Frontal cortex (tissue), 4 donors: ENCODE data around the gene RPL35A. TPM values are rescaled to one million over a fixed set of nuclear protein-coding genes. Genes with fewer than 3 reads are reported as not detected.
"Not testable (repeated sequence)": the region's sequence is repeated elsewhere in the genome, so short reads cannot be mapped to it uniquely, and the experiment has no call there.

Source experiments
- DNase-seq, 2 donors: peaks; one replicate each; pipeline ENCODE4 v3.0.0; 2012; ENCODE audit warnings: low spot score in 2 of 2
- FAIRE-seq: peaks from 2 replicates; lab custom pipeline; 2012; peaks lifted over from hg19 to GRCh38; lab: Jason Lieb, UNC
- total RNA-seq: library from RNA; depleted of rRNA; stranded (reverse); fragments of >200 nt; gene quantifications from one replicate; pipeline ENCODE4 v1.2.3, GENCODE V29; 2014
- donor health status: control.
- donor health status: control.
- donor health status: control.

The RPL35A gene
- total RNA-seq, 1 donor from 2014 or later = 1,311 TPM

DNA sequence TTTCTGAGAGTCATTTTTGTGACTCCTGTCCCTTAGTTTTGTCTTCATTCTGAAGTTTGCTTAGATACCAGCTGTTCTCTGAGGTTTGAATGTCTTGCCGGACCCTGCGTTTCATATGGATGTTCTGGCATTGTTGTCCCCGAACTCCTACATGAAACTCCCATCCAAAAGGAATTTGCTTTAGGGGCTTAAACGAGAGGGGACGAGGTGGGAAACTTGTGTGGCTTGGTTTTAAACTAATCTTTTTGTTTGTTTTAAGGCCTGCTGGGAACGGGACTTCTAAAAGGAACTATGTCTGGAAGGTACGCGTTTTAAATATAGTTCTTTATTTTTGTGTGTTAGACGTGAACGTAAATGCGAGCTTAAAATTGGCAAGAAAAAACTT is 679 bp downstream of the RPL35A start:
- DNase-seq (no peak), FAIRE-seq (no peak)

DNA sequence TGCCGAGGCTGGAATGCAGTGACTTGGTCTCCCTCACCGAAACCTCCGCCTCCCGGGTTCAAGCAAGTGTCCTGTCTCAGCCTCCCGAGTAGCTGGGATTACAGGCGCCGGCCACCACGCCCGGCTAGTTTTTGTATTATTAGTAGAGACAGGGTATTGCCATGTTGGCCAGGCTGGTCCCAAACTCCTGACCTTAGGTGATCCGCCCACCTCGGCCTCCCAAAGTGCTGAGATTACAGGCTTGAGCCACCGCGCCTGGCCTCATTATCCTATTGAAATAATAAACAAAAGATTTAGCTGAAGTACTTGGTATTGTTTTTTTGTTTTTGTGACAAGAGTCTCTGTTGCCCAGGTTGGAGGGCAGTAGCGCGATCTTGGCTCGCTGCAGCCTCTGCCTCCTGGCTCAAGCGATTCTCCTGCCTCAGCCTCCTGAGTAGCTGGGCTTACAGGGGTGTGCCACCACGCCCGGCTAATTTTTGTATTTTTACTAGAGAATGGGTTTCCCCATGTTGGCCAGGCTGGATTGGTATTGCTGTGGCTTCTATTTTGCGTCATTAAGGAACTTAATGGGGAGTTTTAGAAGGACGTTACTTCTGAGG is 1.5 kb downstream of the RPL35A start:
- no peak for DNase-seq
- FAIRE-seq = no peak

DNA sequence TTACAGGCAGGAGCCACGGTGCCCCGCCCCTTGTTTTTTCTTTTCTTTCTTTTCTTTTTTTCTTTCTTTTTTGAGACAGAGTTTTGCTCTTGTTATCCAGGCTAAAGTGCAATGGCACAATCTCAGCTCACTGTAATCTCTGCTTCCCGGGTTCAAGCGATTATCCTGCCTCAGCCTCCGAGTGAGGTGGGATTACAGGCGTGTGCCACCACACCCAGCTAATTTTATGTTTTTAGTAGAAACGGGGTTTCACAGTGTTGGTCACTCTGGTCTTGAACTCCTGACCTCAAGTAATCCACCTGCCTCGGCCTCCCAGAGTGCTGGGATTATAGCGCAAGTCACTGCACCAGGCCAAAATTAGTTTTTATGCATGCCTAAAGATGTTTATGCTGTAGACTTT is 2.5 kb downstream of the RPL35A start:
- no peak for FAIRE-seq
- DNase-seq = no peak

DNA sequence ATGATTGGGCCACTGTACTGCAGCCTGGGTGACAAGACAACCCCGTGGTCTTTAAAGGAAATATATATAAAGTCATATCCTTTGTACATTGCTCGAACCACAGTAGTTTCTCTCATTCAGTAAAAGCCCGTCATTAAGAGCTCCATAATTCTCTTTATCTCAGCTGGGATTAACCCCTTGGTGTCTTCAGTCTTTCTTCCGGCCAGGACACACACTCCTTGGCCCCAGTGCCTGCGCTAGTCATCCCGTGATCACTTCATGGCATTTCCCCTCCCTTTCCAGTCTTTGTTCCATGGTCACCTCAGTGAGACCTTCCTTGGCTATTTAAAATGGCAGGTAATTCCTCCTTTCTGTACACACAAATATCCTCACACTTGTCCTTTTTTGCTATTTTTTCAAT is 3.3 kb downstream of the RPL35A start:
- FAIRE-seq (no peak), DNase-seq (no peak)

DNA sequence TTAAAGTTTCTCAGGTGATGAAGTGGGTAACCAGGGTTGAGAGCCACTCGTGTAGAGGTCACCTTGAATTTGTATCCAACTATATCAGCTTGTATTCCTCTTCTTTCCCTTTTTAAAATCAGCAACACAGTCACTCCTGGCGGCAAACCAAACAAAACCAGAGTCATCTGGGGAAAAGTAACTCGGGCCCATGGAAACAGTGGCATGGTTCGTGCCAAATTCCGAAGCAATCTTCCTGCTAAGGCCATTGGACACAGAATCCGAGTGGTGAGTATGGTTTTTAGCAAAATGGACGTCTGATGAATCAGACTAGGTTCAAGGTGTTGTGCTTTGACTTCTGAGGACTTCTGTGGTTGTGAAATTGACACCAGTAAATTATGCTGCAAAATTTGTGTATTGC is 3.9 kb downstream of the RPL35A start:
- DNase-seq (no peak), FAIRE-seq (no peak)

DNA sequence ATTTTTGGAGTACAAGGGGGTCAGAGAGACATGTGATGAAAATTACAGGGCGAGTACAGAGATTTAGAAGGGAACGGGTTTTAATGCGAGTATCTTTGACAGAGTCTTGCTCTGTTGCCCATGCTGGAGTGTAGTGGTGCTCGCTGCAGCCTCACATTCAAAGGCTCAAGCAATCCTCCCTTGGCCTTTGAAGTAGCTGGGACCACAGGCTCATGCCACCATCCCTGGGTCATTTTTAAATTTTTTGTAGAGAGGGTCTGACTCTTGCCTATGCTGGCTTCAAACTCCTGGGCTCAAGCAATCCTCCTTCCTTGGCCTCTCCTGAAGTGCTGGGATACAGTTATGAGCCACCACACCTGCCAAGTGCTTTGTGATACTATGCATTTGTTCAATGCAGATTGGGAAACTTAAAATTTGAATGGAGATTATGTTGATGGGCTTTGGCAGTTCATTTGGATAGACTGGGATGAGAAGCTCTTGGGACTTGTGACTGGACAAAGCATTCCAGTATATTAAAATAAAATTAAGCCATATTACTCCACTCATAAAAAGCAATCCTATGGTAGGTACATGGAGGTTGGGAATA is 6.0 kb downstream of the RPL35A start:
- FAIRE-seq (no peak), DNase-seq (no peak)

DNA sequence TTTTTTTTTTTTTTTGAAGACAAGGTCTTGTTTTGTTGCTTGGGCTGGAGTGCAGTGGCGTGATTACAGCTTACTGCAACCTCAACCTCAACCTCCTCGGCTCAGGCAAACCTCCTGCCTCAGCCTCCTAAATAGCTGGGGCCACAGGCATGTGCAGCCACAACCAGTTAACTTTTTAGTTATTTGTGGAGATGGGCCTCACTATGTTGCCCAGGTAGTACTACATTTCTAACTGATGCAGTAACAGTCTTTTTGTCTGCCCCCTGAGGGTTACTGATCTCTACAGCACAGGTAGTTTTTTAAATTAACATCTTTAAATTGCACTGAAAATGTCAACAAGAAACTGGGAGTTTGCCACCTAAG is 6.6 kb downstream of the RPL35A start:
- no peak for DNase-seq
- no peak for FAIRE-seq

DNA sequence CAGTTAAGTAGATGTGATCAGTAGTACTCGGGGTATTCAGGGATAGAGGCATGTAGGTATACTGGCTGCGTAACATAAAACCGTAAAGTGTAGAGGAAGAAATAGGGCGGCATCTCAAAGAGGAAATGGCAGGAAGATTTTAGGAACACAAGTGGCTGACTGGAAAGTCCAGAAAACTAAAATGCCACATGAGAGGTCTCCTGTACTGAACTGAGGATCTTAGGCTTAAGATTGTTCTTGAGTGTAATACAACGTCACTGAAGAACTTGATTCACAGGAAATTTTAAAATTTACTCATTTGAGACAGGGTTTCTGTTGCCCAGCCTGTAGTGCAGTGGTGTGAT is 7.8 kb downstream of the RPL35A start:
- DNase-seq (no peak), FAIRE-seq (no peak)

DNA sequence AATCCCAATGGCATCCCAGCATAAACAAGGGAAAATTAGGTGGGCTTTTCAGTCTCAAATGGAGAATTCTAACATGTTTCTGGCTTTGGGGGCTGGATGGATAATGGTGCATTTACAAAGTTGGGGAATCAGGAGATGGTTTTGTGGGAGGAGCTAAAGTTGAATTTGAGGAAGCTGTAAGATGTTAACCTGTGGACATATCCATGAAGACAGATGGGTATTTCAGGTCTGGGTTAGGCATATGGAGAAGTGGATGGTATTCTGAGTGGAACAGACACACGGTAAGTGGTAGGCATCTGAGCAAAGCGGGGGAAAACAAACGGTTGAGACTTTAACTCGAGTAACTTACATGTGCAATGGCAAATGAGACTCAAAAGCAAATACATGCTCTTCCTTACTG is 8.4 kb downstream of the RPL35A start:
- DNase-seq = no peak
- no peak for FAIRE-seq

DNA sequence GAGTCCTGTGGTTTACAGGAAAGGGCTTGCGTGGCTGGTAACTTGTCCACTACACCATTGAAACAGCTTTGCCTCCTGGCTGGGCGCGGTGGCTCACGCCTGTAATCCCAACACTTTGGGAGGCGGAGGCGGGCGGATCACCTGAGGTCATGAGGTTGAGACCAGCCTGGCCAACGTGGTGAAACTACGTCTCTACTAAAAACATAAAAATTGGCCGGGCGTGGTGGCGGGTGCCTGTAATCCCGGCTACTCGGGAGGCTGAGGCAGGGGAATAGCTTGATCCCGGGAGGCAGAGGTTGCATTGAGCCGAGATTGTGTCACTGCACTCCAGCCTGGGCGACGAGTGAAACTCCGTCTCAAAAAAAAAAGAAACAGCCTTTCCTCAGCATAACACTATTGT is 8.9 kb downstream of the RPL35A start:
- FAIRE-seq, DNase-seq: not testable (repeated sequence)

DNA sequence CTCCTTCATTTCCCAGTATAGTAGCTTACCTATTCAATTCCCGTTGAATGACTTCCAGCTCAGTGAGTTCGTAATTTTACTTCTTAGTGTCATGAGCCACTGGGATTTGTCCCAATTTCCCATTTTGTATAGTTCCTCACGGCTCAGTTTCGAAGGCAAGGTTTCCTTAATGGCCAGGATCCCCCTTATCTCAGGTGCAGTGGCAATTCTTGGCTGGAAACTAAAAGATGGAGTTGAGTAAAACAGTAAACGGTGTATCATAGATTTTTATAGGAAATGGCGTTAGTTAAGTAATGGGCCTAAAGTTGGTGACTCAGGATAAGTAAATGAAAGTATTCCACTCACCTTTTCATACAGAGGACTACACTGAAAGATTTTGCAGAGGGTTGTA is 9.5 kb downstream of the RPL35A start:
- no peak for DNase-seq
- no peak for FAIRE-seq

DNA sequence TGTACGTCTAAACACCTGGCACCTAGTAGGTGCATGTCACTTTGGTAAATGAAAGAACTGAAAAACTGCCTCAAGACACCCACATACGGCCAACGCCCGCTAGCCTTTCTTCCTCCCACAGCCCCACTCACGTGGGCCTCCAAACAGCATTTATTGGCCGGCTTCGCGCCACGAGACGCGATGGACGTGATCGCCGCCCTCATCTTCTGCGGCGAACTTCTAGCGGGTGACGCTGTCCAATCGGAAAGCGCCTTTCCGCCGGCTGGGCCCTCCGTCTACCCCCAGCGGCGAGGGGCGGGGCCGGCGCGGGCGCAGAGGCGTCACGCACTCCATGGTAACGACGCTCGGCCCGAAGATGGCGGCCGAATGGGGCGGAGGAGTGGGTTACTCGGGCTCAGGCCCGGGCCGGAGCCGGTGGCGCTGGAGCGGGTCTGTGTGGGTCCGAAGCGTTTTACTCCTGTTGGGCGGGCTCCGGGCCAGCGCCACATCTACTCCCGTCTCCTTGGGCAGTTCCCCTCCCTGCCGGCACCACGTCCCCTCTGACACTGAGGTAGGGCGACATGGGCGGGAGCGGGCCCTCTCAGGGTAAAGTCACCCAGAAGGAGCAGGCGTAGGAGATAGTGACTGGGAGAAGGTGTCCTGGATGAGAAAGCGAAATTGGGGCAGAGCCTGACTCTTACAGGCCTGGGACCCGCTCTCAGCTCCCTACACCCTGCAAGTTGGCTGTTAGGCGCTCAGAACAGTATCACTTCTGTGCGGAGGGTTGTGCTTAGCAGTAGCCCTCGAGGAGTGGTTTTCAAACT is 10.1 kb downstream of the RPL35A start, which contains the start of gene LMLN:
Gene LMLN (plus strand): TSS at position 327 of the 803 bp plus-strand sequence. CDS start 29 bp downstream, at position 356.
- DNase-seq (peak; percentile 81 to 91), FAIRE-seq (peak; percentile 49)

DNA sequence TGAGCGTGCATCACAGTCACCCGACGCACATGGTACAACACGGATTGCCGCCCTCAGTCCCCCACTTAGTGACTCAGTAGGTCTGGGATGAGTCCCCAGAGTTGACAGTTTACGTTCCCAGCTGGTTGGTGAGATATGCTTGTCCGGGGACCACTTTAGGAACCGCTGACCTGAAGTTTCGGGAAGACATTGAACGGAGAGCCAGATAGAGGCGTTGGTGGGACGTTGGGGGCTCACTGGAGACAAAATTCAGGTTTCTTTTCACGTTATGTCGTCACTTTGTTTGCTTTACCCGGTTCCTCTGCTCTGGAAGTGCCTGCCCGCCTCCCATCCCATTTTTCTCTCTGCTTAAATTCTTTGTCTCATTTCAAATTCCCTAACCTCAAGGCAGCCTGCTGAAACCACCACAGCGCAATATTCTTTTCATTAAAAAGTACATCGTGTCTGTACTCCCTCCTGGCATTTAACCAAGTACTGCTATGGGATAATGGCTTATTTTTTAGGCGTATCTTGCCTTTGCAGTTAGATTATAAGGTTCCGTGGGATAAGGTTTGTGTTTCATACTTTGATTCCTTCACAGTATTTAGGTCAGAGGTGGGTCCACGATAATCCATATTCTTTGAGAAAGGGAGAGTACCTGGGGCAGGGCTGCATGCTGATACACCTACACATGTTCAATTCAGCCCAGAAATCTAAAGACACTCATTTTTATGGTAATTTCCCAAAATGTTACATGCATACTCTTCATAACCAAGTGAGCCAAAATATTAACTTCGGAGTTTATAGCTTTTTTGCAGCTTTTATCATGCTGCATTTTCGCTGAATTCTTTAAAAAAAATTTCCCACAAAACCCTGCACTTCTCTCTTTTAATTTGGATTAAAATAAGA is 10.9 kb downstream of the RPL35A start:
- FAIRE-seq (no peak), DNase-seq (peak in 1 of 2 donors; percentile 15)

DNA sequence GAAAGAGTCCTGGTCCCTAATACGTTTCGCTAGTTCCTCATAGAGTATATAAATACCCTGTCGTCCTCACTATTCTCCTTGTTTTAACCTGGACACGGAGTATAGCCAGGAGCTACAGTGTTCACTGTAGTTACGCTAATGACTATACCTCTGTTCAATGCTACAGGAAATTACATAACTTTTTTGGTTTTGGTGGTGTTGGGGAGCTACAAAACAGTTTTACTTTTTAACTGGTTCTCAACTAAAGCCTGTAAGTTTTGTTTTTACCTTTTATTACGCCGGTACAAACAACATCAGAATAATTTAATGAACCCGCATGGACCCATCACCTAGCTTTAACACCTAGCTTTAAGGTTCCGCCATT is 11.6 kb downstream of the RPL35A start:
- no peak for FAIRE-seq
- no peak for DNase-seq

DNA sequence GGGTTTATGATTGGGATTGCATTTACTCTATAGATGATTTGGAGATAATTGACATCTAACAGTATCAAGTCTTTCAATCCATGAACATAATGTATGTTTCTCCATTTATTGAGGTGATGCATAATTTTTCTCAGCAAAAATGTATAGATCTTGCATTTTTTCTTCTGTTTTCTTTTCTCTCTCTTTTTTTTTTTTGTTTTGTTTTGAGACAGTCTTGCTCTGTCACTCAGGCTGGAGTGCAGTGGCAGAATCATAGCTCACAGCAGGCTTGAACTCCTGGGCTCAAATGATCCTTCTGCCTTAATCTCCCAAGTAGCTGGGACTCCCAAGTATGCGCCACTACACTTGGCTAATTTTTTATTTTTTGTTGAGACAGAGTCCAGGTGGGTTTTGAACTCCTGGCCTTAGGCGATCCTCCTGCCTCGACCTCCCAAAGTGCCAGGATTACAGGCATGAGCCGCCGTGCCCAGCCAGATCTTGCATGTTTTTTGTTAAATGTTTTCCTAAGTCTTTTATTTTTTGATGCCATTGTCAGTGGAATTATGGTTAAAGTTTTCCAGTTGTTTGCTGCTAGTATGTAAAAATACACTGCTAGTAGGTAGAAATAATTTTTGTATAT is 13.1 kb downstream of the RPL35A start:
- FAIRE-seq (no peak), DNase-seq (no peak)

DNA sequence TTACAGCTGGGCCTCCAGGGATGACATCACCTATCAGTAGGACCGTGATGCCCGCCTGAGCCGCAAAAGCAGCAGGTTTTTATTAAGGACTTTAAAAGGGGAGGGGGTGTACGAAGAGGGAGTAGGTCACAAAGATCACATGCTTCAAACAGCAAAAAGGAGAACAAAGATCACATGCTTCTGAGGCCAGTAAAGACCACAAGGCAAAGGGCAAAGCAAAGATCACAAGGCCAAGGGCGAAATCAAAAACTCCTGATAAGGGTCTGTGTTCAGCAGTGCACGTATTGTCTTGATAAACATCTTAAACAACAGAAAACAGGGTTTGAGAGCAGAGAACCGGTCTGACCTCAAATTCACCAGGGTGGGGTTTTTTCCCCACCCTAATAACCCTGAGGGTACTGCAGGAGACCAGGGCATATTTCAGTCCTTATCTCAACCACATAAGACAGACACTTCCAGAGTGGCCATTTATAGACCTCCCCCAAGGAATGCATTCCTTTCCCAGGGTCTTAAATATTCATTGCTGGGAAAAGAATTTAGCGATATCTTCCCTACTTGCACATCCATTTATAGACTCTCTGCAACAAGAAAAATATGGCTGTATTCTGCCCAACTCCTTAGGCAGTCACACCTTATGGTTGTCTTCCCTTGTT is 17.5 kb downstream of the RPL35A start:
- FAIRE-seq, DNase-seq: not testable (repeated sequence)

DNA sequence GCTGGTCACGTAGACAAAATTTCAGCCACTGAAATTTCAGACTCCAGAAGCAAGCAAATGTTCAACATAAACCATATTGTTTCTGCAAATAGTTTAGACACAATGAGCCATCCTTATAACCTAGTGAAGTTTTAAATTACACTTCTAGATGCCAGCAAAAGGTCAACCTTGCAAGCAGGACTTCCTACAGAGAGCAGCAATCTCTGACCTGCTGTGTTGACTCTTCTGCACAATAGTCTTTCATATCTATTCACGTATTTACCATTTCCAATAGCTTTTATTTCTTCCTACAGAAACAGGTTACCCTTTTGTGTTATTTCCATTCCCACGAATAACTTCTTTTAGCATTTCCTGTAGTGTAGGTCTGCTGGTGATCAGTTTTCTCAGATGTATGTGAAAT is 20.6 kb downstream of the RPL35A start:
- DNase-seq (no peak), FAIRE-seq (no peak)

DNA sequence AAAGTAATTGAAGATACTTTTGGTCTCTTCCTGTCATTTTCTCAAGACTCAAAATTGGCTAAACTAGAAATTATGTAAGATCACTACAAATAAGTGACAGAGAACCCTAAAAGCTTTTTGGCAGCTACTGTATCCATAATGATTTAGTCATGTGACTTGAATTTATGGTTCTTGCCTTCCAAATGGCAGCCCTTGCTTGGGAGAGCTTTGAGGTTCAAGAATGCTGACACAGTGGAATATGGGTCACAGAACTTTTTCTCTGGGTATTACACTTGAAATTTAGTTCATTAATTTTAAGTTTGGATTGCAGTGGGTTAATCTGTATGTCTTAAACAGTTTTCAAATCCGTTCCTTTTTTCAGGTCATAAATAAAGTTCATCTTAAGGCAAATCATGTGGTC is 24.0 kb downstream of the RPL35A start:
- no peak for FAIRE-seq

DNA sequence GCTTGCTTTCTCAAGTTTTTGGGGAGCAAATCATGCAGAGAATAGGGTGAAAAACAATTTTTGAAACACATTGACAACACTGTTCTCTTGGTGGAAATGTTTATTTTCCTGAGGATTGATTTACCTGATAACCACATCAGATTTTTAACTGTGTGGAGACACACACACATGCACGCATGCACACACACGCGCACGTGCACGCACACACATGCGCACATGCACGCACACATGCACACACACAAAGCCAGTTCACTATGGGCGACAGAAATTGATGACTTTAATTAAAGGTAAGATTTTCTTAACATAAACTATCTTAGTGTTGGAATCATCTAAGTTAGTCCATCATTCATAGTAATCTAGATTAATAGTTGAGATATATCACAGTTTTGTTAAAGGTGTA is 25.3 kb downstream of the RPL35A start:
- FAIRE-seq (no peak), DNase-seq (no peak)

More for the DNA sequence above, 24.0 kb downstream of the RPL35A start:
- DNase-seq = no peak

DNA sequence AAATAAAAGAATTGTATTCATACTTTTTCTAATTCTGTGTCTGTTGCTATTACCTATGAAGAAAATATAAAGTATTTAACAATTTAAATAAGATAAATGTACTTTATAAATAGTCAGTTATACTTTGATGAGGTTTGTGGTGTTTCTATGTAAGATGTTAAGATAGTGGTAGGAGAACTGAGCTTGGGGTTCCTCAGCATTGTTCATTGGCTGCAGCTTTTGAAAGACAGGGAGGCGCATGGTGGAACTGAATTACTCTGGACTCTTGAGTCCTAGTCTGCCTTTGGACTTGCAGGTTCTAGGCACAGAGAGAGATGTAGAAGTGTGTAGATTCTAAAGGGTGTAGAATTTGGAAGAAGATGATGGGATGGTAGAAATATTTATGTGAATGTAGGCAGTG is 33.1 kb downstream of the RPL35A start:
- DNase-seq = no peak
- no peak for FAIRE-seq
